H7 (cell line): ENCODE measurements around the gene TENM4. TPM values are rescaled to one million over a fixed set of nuclear protein-coding genes. Genes with fewer than 3 reads are reported as not detected.

ENCODE experiments used
- DNase-seq: peaks from one replicate; pipeline ENCODE4 v3.0.0; 2012
- H3K27me3 ChIP-seq: 2 replicates; pipeline ENCODE4 v1.6.0; 2011; ENCODE audit warnings: mild to moderate bottlenecking, low read length; ENCODE audit not compliant: control insufficient read depth, insufficient read depth
- H3K36me3 ChIP-seq: replicated peaks from 2 replicates; pipeline ENCODE4 v1.5.1; 2011; ENCODE audit warnings: low read length; ENCODE audit not compliant: control insufficient read depth, insufficient read depth
- H3K4me3 ChIP-seq: 2 replicates; pipeline ENCODE4 v1.5.1; 2011; ENCODE audit warnings: low read depth, mild to moderate bottlenecking, control low read depth, low read length, moderate library complexity; ENCODE audit not compliant: insufficient read depth
- total RNA-seq: library from RNA; depleted of rRNA; stranded (reverse); fragments of >200 nt; shearing (Covaris generic); gene quantifications from 2 replicates; pipeline ENCODE4 v1.2.3, GENCODE V29; 2014

The TENM4 gene
- total RNA-seq, 1 experiment from 2014 or later, result 29.6 TPM

DNA sequence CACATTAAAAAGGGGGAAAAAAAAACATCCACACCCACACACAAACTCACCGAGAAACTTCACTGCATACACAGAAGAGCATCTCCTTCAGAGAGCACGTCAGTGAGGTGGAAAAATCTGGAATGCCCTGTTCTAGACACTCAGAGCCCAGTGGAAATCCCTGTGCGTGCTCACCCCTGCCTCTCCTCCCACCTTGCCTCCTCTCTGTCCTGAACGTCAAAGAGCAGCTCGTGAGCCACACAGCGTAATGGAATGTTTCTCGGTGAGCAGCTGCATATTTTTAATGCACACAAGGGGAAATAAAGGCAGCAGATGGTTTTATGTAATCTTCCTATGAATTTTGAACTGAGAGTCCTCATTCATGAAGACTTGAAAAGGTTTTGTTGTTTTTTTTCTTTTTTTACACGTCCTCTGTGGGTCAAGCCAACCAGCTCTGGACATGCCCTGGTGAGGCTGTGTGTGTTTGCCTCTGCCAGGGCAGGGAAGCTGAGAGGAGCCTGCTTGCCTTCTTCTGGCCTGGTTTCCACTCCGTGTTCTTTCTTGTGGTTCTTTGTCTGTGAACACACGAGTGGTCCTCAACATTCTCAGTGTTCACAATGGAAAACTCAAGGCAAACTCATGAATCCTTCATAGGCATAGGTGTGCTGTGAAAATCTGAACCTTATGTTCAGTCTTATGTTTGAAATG lies 219.2 kb downstream of the TENM4 start:
- no peak for DNase-seq
- Histone ChIP-seq H3K27me3 (no peaks in the 10 kb centered on the region), H3K4me3 (no peak overlapping the region), H3K36me3 (no peaks in the 10 kb centered on the region)

GRCh38 chr11:79220171-79220570 lies 220.7 kb downstream of the TENM4 start:
- H3K4me3 ChIP-seq, result no peak overlapping the region
- DNase-seq, result no peak
- H3K36me3 ChIP-seq, result no peaks in the 10 kb centered on the region
- no peaks in the 10 kb centered on the region for H3K27me3 ChIP-seq

DNA sequence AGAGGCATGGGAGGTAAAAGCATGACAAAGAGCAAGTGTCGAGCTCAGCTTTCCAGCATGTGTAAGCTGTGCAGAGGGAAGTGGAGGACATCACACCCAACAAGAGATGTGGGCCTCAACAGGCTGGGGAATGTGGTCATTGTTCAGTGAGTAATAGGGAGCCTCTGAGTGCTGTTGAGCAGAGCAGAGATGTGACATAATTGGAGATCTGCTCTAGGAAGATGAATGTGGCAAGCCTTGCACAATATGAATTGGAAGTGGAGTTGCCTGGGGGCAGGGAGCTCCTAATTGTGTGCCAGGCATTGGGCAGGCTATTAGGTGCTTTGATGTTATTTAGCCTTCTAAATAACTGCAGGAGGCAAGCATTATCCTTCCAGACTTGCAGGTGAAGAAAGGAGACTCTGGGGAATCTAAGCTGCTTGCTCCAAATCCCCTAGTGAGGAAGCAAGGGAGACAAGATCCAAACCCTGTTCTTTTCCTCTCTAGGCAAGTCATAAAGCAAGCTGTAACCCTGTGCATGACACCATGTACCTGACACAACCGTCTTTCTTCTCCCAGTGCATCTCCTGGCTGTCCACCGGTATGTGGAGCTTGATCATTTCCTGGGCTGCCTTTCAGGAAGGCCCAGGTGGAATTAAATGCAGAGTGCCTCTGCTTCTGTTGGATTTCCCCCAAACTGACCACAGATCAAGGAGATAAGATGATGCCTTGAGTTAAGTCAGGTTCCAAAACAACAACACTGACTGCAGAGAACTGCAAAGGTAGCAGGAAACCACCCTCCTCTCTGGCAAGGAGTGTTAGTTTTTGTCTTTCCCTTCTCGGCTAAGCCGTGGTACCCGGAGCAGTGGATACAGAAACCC lies 221.4 kb downstream of the TENM4 start:
- no peaks in the 10 kb centered on the region for H3K27me3 ChIP-seq
- H3K4me3 ChIP-seq, result no peak overlapping the region
- DNase-seq, result no peak
- no peaks in the 10 kb centered on the region for H3K36me3 ChIP-seq

GRCh38 chr11:79212741-79213190 lies 228.1 kb downstream of the TENM4 start:
- Histone ChIP-seq H3K36me3 (no peaks in the 10 kb centered on the region), H3K4me3 (no peak overlapping the region), H3K27me3 (no peaks in the 10 kb centered on the region)
- DNase-seq, result no peak

DNA sequence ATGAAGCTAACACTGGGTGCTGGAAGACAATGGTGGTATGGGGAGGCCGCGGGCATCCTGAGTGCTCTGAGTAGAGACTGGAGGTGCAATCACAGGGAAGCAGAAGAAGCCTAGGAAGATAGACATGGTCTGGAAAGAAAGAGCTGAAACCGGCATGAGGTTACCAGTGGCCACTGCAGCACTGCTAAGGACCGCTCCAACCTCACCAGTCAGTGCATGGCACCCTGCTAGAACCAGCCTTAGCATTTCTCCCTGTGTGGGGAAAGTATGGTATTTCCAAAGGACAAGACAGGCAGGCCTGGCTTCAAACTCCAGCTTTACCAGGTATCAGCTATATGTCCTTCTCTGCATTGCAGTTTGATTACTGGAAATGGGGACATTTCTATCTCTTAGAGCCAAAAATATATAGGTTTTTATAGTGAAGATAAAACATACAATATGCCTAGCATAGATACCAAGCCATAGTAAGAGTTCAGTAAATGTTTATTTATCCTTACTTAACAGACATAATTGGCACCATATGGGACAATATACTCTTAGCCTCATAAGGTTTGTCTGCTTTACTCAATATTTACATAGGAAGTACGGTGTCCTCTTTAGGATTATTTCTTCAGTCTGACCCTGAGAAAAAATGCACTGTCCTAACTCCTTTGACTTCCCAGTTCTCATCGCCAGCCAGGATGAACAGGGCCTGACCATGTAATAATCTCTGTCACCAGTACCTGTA lies 231.1 kb downstream of the TENM4 start:
- Histone ChIP-seq H3K36me3 (no peaks in the 10 kb centered on the region), H3K27me3 (no peaks in the 10 kb centered on the region), H3K4me3 (no peak overlapping the region)
- DNase-seq, result no peak

- Histone ChIP-seq H3K27me3 (no peaks in the 10 kb centered on the region), H3K4me3 (no peak overlapping the region), H3K36me3 (no peaks in the 10 kb centered on the region)
- DNase-seq, result no peak
Measured at GRCh38 chr11:79208126-79208525, 232.7 kb downstream of the TENM4 start.

DNA sequence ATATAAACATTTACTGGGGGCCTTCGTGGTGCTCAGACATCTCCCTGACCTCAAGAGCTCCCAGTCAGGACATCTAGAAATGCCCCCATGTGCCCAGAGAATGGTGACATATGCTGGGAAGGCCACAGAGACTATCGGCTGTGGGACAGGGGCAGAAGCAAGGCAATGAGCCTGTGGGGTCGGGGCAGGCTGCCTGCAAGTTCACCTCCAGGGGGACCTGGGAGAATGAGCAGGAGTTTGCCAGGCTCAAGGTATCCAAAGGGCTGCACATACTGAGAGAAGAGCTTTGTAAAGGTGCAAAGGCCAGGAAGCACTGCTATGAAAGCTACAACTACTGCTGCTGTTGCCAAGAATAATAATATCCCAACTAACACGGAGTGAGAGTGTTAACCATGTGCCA lies 233.9 kb downstream of the TENM4 start:
- no peaks in the 10 kb centered on the region for H3K36me3 ChIP-seq
- H3K27me3 ChIP-seq, result no peaks in the 10 kb centered on the region
- H3K4me3 ChIP-seq, result no peak overlapping the region
- peak; percentile 22 for DNase-seq

DNA sequence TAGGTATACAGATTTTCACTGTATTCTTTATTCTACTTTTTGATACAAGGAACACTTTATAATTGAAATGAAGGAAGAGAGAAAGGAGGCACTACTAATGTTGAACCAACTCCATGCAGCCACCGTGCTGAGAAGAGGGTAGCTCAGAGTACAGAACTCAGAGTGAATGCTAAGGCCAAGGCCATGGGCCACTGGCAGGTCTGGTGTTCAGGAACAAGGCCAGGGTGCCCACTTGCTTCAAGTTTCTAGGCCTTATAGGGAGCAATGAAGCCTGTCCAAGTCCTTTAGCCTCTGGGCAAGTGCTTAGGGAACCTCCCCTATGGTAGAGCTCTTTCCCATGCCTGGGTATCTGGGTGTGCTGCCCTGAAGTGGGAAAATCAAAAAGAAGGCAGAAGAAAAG lies 235.0 kb downstream of the TENM4 start:
- H3K27me3 ChIP-seq, result no peaks in the 10 kb centered on the region
- DNase-seq, result no peak
- no peak overlapping the region for H3K4me3 ChIP-seq
- no peaks in the 10 kb centered on the region for H3K36me3 ChIP-seq

GRCh38 chr11:79201677-79202347 lies 239.0 kb downstream of the TENM4 start:
- no peaks in the 10 kb centered on the region for H3K27me3 ChIP-seq
- DNase-seq, result no peak
- no peak overlapping the region for H3K4me3 ChIP-seq
- no peaks in the 10 kb centered on the region for H3K36me3 ChIP-seq

DNA sequence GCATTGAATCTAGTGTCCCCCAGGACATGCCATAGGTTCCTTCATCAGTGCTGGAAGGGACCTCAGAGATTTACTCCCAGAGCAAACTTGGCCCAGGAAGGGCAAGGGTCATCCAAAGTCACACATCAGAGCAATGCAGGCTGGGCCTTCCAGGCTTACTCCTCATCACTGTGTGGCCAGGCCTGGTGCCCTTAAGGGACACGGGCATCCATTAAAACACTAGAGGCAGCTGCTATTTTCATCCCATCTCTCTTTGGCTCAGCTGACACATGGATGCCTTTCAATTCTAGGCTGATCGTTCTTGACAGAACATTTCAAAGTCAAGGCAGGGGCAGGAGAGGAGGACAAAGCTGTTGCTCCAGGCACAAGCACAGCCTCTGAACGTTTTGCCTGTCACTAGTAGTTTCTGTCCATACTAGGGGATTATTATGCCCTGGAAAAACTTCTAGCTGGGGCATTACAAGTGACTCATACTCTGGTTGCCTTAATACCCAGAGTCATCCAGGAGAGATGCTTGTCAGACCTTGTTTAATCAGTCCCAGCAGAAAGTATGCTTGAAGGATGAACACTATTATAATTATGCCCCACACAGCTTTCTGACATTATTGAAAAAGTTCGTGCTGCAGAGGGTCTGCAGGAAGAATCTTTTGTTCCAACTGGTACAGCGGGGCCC lies 240.3 kb downstream of the TENM4 start:
- DNase-seq, result no peak
- Histone ChIP-seq H3K27me3 (no peaks in the 10 kb centered on the region), H3K4me3 (no peak overlapping the region), H3K36me3 (no peaks in the 10 kb centered on the region)

GRCh38 chr11:79199729-79200354 lies 241.0 kb downstream of the TENM4 start:
- no peak for DNase-seq
- Histone ChIP-seq H3K27me3 (no peaks in the 10 kb centered on the region), H3K36me3 (no peaks in the 10 kb centered on the region), H3K4me3 (no peak overlapping the region)

DNA sequence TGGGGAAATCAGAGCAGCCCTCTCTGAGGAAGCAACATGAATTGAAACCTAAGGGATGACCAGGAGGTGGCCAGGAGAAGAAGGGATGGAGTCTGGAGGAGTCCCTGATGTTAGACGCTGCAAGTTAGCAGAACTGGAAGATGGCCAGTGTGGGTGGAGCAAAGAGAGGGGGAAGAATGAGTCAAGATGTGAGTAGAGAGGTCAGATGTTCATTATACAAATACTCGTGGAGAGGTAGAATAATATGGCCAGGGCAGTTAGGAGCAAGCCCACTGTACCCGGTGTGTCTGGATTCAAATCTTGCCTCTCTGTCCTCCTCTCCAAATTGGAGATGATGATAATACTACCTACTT lies 242.0 kb downstream of the TENM4 start:
- no peak for DNase-seq
- no peaks in the 10 kb centered on the region for H3K36me3 ChIP-seq
- H3K4me3 ChIP-seq, result no peak overlapping the region
- H3K27me3 ChIP-seq, result no peaks in the 10 kb centered on the region

- Histone ChIP-seq H3K36me3 (no peaks in the 10 kb centered on the region), H3K4me3 (no peak overlapping the region), H3K27me3 (no peaks in the 10 kb centered on the region)
- DNase-seq, result no peak
Measured at GRCh38 chr11:79198203-79198897, 242.5 kb downstream of the TENM4 start.
